HL-60 (cell line): ENCODE data around the gene COG6.

Experiments used
- DNase-seq, 2 experiments: peaks; one replicate each; pipeline ENCODE4 v3.0.0-alpha.2; 2010 to 2020; ENCODE audit warnings: low read depth in 1 of 2, low spot score in 1 of 2
- H3K27ac ChIP-seq: fragments of 250-450 bp; sonication (Bioruptor Pico); replicated peaks from 2 replicates; pipeline ENCODE4 v1.5.1; 2020; ENCODE audit warnings: mild to moderate bottlenecking, moderate library complexity
- H3K27me3 ChIP-seq: fragments of 250-450 bp; sonication (Bioruptor Pico); 2 replicates; pipeline ENCODE4 v1.5.1; 2021; ENCODE audit warnings: mild to moderate bottlenecking, moderate library complexity; ENCODE audit not compliant: insufficient read depth, poor library complexity, severe bottlenecking
- H3K4me3 ChIP-seq: replicated peaks from 2 replicates; pipeline ENCODE4 v1.5.1; 2011; ENCODE audit warnings: mild to moderate bottlenecking, control low read depth, low read length; ENCODE audit not compliant: insufficient read depth
- GABPA ChIP-seq: IDR thresholded peaks from 2 replicates; pipeline ENCODE4 v1.6.1; 2012; ENCODE audit warnings: low read depth
- POLR2AphosphoS5 ChIP-seq: IDR thresholded peaks from 2 replicates; pipeline ENCODE4 v1.6.1; 2012; ENCODE audit warnings: low read depth
- SPI1 ChIP-seq: IDR thresholded peaks from 2 replicates; pipeline ENCODE4 v1.6.1; 2012; ENCODE audit warnings: low read depth, mild to moderate bottlenecking, borderline replicate concordance
- TF ChIP-seq, protein P1 (sequence below): IDR thresholded peaks from 2 replicates; pipeline ENCODE4 v1.6.1; 2012; ENCODE audit warnings: low read depth; ENCODE audit not compliant: insufficient replicate concordance
- TF ChIP-seq, protein P2 (sequence below): IDR thresholded peaks from one replicate; pipeline ENCODE4 v1.5.1; 2011; ENCODE audit warnings: low read length, control low read depth, inconsistent platforms; ENCODE audit not compliant: insufficient read depth

The COG6 gene

DNA sequence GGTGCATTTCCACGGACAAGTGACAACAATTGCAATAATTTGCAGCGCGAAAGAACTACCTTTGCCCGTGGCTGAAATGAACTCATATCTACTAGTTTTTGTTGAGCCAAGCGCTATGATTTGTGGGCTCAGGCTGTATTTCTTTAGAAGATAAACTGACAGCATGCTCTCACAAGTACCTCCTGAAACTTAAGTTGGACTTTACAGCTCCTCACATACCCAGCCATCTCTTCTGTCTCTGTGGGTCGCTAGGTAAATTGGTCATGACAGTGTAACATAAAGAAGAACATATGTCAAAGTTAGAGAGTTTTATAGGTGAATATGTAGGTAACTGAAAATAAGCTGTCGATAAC, 839 bp downstream of the COG6 start:
- no peak for DNase-seq
- Histone ChIP-seq H3K4me3 (peak overlapping the region; percentile 98), H3K27me3 (no peaks in the 10 kb centered on the region), H3K27ac (no peak overlapping the region)
- TF ChIP-seq GABPA (no peak), POLR2AphosphoS5 (no peak)

DNA sequence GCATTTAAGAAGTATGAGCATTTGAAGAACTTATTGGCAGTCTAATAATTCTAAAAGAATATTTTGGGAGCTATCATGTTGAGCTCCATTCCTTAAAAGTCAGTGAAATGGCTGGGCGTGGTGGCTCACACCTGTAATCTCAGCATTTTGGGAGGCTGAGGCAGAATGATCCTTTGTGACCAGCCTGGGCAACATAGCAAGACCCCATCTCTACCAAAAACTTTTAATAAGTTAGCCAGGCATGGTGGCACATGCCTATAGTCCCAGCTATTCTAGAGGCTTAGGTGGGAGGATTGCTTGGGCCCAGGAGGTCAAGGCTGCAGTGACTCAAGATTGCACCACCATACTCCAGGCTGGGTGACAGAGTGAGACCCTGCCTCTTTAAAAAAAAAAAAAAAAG, 8.0 kb downstream of the COG6 start:
- no peak overlapping the region for H3K27ac ChIP-seq
- H3K4me3 ChIP-seq, result no peak overlapping the region
- no peak for DNase-seq
- TF ChIP-seq, protein P1, sequence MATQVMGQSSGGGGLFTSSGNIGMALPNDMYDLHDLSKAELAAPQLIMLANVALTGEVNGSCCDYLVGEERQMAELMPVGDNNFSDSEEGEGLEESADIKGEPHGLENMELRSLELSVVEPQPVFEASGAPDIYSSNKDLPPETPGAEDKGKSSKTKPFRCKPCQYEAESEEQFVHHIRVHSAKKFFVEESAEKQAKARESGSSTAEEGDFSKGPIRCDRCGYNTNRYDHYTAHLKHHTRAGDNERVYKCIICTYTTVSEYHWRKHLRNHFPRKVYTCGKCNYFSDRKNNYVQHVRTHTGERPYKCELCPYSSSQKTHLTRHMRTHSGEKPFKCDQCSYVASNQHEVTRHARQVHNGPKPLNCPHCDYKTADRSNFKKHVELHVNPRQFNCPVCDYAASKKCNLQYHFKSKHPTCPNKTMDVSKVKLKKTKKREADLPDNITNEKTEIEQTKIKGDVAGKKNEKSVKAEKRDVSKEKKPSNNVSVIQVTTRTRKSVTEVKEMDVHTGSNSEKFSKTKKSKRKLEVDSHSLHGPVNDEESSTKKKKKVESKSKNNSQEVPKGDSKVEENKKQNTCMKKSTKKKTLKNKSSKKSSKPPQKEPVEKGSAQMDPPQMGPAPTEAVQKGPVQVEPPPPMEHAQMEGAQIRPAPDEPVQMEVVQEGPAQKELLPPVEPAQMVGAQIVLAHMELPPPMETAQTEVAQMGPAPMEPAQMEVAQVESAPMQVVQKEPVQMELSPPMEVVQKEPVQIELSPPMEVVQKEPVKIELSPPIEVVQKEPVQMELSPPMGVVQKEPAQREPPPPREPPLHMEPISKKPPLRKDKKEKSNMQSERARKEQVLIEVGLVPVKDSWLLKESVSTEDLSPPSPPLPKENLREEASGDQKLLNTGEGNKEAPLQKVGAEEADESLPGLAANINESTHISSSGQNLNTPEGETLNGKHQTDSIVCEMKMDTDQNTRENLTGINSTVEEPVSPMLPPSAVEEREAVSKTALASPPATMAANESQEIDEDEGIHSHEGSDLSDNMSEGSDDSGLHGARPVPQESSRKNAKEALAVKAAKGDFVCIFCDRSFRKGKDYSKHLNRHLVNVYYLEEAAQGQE, result no peak
- TF ChIP-seq GABPA, result no peak
- TF ChIP-seq, protein P2, sequence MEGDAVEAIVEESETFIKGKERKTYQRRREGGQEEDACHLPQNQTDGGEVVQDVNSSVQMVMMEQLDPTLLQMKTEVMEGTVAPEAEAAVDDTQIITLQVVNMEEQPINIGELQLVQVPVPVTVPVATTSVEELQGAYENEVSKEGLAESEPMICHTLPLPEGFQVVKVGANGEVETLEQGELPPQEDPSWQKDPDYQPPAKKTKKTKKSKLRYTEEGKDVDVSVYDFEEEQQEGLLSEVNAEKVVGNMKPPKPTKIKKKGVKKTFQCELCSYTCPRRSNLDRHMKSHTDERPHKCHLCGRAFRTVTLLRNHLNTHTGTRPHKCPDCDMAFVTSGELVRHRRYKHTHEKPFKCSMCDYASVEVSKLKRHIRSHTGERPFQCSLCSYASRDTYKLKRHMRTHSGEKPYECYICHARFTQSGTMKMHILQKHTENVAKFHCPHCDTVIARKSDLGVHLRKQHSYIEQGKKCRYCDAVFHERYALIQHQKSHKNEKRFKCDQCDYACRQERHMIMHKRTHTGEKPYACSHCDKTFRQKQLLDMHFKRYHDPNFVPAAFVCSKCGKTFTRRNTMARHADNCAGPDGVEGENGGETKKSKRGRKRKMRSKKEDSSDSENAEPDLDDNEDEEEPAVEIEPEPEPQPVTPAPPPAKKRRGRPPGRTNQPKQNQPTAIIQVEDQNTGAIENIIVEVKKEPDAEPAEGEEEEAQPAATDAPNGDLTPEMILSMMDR, result no peak
- TF ChIP-seq SPI1, result no peak
- no peak for TF ChIP-seq POLR2AphosphoS5
- no peaks in the 10 kb centered on the region for H3K27me3 ChIP-seq

DNA sequence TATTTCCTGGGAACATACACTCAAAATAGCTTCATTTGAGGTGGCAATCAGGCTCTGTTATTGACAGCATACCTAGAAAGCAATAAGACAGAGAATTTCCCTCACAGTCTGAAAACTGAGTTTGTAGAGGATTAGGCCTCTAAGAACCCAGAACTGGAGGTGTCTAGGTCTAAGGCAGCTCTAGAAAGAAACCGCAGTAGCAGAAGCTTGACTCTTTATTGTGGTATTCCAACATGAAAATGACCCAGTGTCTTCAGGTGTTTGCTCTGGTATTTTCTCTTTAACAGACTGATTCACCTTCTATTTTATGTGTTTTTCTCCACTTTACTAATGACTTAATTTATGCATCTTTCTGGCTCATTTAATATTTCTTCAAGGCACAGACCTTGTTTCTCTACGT, 8.5 kb downstream of the COG6 start:
- DNase-seq, result no peak
- TF ChIP-seq POLR2AphosphoS5 (no peak), GABPA (no peak), SPI1 (no peak)
- TF ChIP-seq, protein P2, result no peak
- TF ChIP-seq, protein P1, result no peak
- Histone ChIP-seq H3K27ac (no peak overlapping the region), H3K4me3 (no peak overlapping the region), H3K27me3 (no peaks in the 10 kb centered on the region)

DNA sequence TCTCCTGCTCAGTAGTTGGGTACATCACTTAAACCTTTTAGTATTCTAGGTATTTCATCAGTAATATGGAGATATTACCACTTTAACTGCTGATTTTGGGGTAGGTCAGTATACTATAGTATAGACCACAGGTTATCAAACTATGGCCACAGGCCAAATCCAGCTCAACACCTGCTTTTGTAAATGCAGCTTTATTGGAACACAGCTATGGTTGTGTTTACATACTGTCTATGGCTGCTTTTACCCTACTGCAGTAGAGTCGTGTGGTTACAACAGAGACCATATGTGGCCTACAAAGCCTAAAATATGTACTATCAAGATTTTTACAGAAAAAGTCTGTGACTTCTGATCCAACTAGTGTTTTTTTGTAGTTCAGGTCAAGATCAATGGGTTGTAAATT, 10.3 kb downstream of the COG6 start:
- TF ChIP-seq POLR2AphosphoS5, result no peak
- Histone ChIP-seq H3K27me3 (no peaks in the 10 kb centered on the region), H3K27ac (no peak overlapping the region), H3K4me3 (no peak overlapping the region)
- no peak for DNase-seq

DNA sequence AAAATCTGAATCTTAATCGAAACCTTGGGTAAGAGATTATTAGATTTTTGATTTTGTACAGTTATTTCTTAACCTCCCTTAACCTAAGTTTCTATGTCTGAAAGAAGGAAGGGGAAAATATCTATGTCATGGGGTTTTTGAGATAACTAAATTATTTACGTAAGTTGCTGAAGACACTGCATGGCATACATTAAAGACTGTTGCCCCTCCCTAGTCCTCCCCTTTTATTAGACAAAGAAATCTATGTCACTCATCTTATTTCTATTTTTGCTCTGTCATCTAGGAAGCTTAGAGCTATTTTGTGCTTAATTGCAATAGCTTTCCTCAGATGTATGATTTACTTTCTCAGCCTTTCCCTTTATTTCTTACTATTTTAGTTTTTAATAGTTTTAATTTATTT, 15.0 kb downstream of the COG6 start:
- no peak overlapping the region for H3K27ac ChIP-seq
- no peaks in the 10 kb centered on the region for H3K27me3 ChIP-seq
- no peak overlapping the region for H3K4me3 ChIP-seq
- no peak for DNase-seq
- TF ChIP-seq, protein P1, result no peak
- TF ChIP-seq GABPA (no peak), POLR2AphosphoS5 (no peak), SPI1 (no peak)
- TF ChIP-seq, protein P2, result no peak
